Endodermal cell (in vitro differentiated cells): ENCODE measurements around the gene VAV2. TPM values are rescaled to one million over a fixed set of nuclear protein-coding genes. Genes with fewer than 3 reads are reported as not detected.

Experiments used
- DNase-seq: peaks from one replicate; pipeline ENCODE4 v3.0.0-alpha.2; 2017
- H3K27ac ChIP-seq: 2 replicates; pipeline ENCODE4 v1.5.1; 2013; ENCODE audit warnings: mild to moderate bottlenecking, low read depth, low read length, moderate library complexity
- H3K27me3 ChIP-seq: 2 replicates; pipeline ENCODE4 v1.6.1; 2013; ENCODE audit warnings: mild to moderate bottlenecking, low read length, moderate library complexity; ENCODE audit not compliant: insufficient read depth, control insufficient read depth, poor library complexity, severe bottlenecking
- H3K36me3 ChIP-seq: 2 replicates; pipeline ENCODE4 v1.7.0; 2013; ENCODE audit warnings: mild to moderate bottlenecking, low read length, moderate library complexity; ENCODE audit not compliant: control insufficient read depth, insufficient read depth
- H3K4me1 ChIP-seq: one replicate; pipeline ENCODE4 v1.7.0; 2013; ENCODE audit warnings: low read length; ENCODE audit not compliant: control insufficient read depth, insufficient read depth
- H3K4me3 ChIP-seq: 2 replicates; pipeline ENCODE4 v1.5.1; 2013; ENCODE audit warnings: mild to moderate bottlenecking, low read length, moderate library complexity
- H3K9ac ChIP-seq: 2 replicates; pipeline ENCODE4 v1.6.1; 2013; ENCODE audit warnings: mild to moderate bottlenecking, low read length, moderate library complexity; ENCODE audit not compliant: poor library complexity, severe bottlenecking; ENCODE audit errors: extremely low read depth
- H3K9me3 ChIP-seq: 2 replicates; pipeline ENCODE4 v1.6.1; 2013; ENCODE audit warnings: mild to moderate bottlenecking, low read length, moderate library complexity; ENCODE audit not compliant: control insufficient read depth
- H3K27ac Mint-ChIP-seq: 2 replicates; pipeline ENCODE4 v1.8.0; 2020; ENCODE audit warnings: mixed read lengths
- H3K27me3 Mint-ChIP-seq: 2 replicates; pipeline ENCODE4 v1.8.0; 2021; ENCODE audit warnings: mild to moderate bottlenecking, mixed read lengths; ENCODE audit not compliant: insufficient read depth
- H3K36me3 Mint-ChIP-seq: 2 replicates; pipeline ENCODE4 v1.8.0; 2020; ENCODE audit warnings: low read depth, mixed read lengths
- H3K4me1 Mint-ChIP-seq: 2 replicates; pipeline ENCODE4 v1.8.0; 2020; ENCODE audit warnings: mixed read lengths
- H3K4me3 Mint-ChIP-seq: 2 replicates; pipeline ENCODE4 v1.8.0; 2020; ENCODE audit warnings: mild to moderate bottlenecking, moderate library complexity, mixed read lengths
- H3K9me3 Mint-ChIP-seq: 2 replicates; pipeline ENCODE4 v1.8.0; 2020; ENCODE audit warnings: mild to moderate bottlenecking, mixed read lengths
- WGBS, 2 experiments: methylation state at CpG; one replicate each; pipeline versions ENCODE4 v1.1.5 to v1.1.7; 2013; ENCODE audit warnings: missing lambda C conversion rate in 2 of 2, mixed read lengths in 1 of 2; ENCODE audit not compliant: insufficient coverage in 1 of 2, insufficient read length in 1 of 2; 5-methylcytosine and 5-hydroxymethylcytosine counted together
- total RNA-seq, 2 donors: library from RNA; stranded (reverse); fragmentation: NEBNext Ultra II Directional in 1 of 2; extraction: Animal tissue kit (Norgen Biotek cat#: 25700) in 1 of 2; gene quantifications; 2 replicates in 1 of 2; 3 replicates in 1 of 2; pipeline ENCODE4 v1.2.1, GENCODE V29; 2021
- TF ChIP-seq, protein P1 (sequence below): fragments of 200-600 bp; sonication (generic); conservative IDR thresholded peaks from 2 replicates; pipeline ENCODE4 v1.5.0; 2021; ENCODE audit warnings: antibody characterized with exemption, mild to moderate bottlenecking

The VAV2 gene
- total RNA-seq, 2 donors from 2014 or later: 29.8 to 35.9 TPM

DNA sequence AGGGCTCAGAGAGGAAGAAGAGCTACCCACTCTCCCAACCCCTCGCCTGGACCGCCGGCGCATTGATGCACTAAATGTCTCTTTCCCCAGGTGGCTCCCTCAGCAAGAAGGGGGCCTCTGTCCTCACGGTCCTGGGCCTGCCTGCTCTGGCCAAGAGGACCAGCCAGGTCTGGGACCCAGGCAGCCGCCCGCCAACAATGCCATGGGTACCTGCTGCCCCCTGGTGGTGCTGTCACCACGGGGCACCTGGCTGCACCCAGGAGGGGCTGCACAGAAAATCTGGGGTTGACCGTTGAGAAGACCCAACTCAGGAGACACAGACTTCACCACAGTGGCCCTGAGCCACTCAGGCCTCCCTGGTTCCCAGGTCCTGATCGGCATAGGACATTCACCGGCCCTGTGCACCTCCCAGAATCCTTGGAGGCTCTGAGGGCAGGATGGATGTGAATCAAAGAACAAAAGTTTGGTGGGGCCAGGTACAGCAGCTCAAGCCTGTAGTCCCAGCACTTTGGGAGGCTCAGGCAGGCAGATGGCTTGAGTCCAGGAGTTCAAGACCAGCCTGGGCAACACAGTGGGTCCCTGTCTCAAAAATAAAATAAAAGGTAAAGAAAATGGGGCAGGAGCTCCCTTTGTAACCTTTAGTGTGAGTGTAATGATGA, 2.4 kb upstream of the VAV2 start:
- 7 to 23% methylated on average over 5 to 11 of the region's 11 CpGs for WGBS, 2 experiments
- Histone ChIP-seq H3K9ac (no peak overlapping the region), H3K27ac (no peak overlapping the region), H3K4me1 (peaks cover 10% of the 10 kb centered on the region), H3K4me3 (no peak overlapping the region), H3K27me3 (no peaks in the 10 kb centered on the region), H3K9me3 (no peaks in the 10 kb centered on the region), H3K36me3 (no peaks in the 10 kb centered on the region)
- H3K36me3 Mint-ChIP-seq: no peaks in the 10 kb centered on the region
- no peaks in the 10 kb centered on the region for H3K27me3 Mint-ChIP-seq
- peaks cover 5% of the 10 kb centered on the region for H3K4me1 Mint-ChIP-seq
- TF ChIP-seq, protein P1, sequence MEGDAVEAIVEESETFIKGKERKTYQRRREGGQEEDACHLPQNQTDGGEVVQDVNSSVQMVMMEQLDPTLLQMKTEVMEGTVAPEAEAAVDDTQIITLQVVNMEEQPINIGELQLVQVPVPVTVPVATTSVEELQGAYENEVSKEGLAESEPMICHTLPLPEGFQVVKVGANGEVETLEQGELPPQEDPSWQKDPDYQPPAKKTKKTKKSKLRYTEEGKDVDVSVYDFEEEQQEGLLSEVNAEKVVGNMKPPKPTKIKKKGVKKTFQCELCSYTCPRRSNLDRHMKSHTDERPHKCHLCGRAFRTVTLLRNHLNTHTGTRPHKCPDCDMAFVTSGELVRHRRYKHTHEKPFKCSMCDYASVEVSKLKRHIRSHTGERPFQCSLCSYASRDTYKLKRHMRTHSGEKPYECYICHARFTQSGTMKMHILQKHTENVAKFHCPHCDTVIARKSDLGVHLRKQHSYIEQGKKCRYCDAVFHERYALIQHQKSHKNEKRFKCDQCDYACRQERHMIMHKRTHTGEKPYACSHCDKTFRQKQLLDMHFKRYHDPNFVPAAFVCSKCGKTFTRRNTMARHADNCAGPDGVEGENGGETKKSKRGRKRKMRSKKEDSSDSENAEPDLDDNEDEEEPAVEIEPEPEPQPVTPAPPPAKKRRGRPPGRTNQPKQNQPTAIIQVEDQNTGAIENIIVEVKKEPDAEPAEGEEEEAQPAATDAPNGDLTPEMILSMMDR: peak; percentile 98
- no peaks in the 10 kb centered on the region for H3K9me3 Mint-ChIP-seq
- peak overlapping the region; percentile 26 for H3K4me3 Mint-ChIP-seq
- peak; percentile 96 for DNase-seq
- H3K27ac Mint-ChIP-seq: no peak overlapping the region

DNA sequence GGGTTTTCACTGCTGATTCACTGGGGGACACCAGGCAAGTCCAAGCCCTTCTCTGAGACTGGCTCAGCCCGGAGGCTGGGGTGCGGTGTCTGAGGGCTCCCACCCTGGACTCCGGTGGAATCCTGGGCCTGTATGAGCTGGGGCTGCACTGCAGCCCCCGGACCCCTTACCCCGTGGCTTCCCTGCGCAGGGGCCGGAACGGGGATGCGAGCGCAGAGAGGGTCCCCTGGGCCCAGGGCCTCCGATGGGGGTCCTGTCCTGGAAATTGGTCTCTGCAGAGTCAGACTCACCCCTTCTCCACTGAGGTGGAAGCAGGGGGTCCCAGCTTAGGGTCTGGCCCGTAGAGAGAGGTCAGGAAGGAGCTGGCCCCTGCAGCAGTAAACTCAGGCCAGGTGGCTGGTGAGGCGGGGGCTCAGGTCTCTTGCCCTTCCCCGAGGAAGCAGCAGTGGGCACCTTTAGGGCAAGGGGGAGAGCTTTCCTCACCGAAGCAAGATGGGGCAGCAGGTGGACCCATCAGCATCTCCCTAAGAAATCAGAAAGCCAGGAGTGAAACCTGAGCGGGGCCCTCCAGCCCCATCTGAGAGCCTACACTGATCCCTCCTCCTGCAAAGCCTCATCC, 1.6 kb upstream of the VAV2 start:
- H3K9me3 Mint-ChIP-seq: no peaks in the 10 kb centered on the region
- no peaks in the 10 kb centered on the region for H3K36me3 Mint-ChIP-seq
- Histone ChIP-seq H3K4me3 (peak overlapping the region; percentile 90), H3K4me1 (peaks cover 10% of the 10 kb centered on the region), H3K36me3 (no peaks in the 10 kb centered on the region), H3K9ac (no peak overlapping the region), H3K27ac (no peak overlapping the region), H3K9me3 (no peaks in the 10 kb centered on the region), H3K27me3 (no peaks in the 10 kb centered on the region)
- WGBS, 2 experiments: 79 to 88% methylated on average over 7 to 16 of the region's 16 CpGs
- H3K4me1 Mint-ChIP-seq: peaks cover 5% of the 10 kb centered on the region
- no peak overlapping the region for H3K27ac Mint-ChIP-seq
- no peaks in the 10 kb centered on the region for H3K27me3 Mint-ChIP-seq
- TF ChIP-seq, protein P1: no peak
- peak overlapping the region; percentile 75 for H3K4me3 Mint-ChIP-seq
- DNase-seq: no peak

DNA sequence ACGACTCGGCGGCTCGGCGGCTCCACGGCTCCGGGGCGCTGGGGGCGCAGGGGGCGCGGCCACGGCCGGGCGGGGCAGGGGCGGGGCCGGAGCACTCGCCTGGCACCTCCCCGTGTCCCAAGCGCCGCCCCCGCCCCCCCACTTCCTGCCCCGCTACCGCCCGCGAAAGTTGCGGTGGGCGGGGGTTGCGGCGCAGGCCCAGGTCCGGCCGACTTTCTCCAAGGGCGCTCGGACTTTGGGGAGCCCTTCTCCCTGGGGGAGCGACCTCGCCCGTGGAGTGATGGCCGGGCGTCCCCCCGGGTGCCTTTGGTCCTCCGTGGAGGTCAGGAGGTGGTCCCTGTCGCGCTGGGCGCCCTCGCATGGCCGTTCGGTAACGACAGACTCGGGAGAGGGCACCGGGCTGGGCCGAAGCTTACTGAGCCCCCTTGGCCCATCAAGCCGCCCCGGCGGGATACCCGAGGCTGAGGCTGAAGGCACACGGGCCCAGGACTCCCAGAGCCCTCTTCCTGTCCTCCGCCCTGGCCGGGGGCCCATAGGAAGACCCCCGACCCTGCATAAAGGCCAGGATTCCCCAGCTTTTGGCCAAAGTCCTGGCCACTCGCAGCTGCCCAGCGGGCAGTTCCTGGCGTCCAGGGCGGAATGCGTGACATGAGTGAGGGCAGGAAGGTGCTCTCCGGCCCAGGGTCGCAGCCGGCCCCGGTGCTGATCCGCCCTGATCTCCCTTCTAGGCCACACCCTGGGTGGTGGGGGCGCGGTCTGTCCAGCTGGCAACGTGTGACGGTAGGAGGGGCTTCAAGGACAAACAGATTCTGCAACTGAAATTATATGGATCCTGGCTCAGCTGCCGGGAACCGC, 883 bp upstream of the VAV2 start:
- Mint-ChIP-seq H3K4me1 (peaks cover 10% of the 10 kb centered on the region), H3K4me3 (peak overlapping the region; percentile 75), H3K9me3 (no peaks in the 10 kb centered on the region), H3K36me3 (no peaks in the 10 kb centered on the region), H3K27me3 (no peaks in the 10 kb centered on the region), H3K27ac (no peak overlapping the region)
- DNase-seq: peak; percentile 89
- H3K9ac ChIP-seq: peak overlapping the region; percentile 81
- 1% methylated on average over 40 to 74 of the region's 74 CpGs for WGBS, 2 experiments
- H3K9me3 ChIP-seq: no peaks in the 10 kb centered on the region
- H3K4me1 ChIP-seq: peaks cover 10% of the 10 kb centered on the region
- H3K36me3 ChIP-seq: no peaks in the 10 kb centered on the region
- peak overlapping the region; percentile 60 for H3K27ac ChIP-seq
- H3K27me3 ChIP-seq: no peaks in the 10 kb centered on the region
- TF ChIP-seq, protein P1: peak; percentile 66
- peak overlapping the region; percentile 90 for H3K4me3 ChIP-seq
